ENCODE results near the gene MT1X. TPM values are rescaled to one million over a fixed set of nuclear protein-coding genes. Genes with fewer than 3 reads are reported as not detected.

Gene MT1X
- total and polyA plus RNA-seq, 2 experiments from 2014 or later, result 293 to 942 TPM

DNA sequence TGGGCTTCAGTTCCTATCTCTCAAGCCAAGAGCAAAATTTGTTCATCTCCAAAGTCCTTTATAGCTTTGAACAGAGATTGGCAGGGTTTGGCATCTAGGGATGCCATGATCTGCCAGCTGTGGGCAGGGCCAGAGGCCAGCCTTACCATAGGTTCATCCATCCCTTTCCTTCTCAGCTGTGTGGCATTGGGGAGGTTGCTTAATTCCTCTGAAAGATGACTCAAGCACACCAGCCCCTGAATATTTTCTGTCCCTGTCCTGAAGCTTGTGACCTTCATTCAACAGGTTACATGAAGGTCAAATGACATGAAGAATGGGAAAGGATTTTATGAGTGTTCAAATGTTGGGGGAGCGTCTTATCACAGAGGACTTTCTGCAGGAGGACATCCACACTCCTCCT lies 17.8 kb upstream of the MT1X start:
- H3K36me3 Mint-ChIP-seq (ENCODE audit: low read depth), result peaks cover 34% of the 10 kb centered on the region
- peaks cover 100% of the 10 kb centered on the region for H3K27me3 ChIP-seq (ENCODE audit: insufficient read depth)
- no peak for ATAC-seq
- no peak overlapping the region for H3K27ac ChIP-seq (ENCODE audit: low read depth)
- no peak overlapping the region for H3K4me3 Mint-ChIP-seq
- no peaks in the 10 kb centered on the region for H4K20me1 ChIP-seq (replicated peaks; ENCODE audit: insufficient read depth)
- no peaks in the 10 kb centered on the region; the same call in 1 of the 2 replicates for H3K79me2 ChIP-seq (replicated peaks; ENCODE audit: insufficient read depth)
- no peak for DNase-seq (ENCODE audit: low spot score)
- peaks cover 36% of the 10 kb centered on the region for H3K4me1 ChIP-seq (ENCODE audit: insufficient read depth)
- H3K36me3 ChIP-seq (ENCODE audit: insufficient read depth), result no peaks in the 10 kb centered on the region
- peaks cover 38% of the 10 kb centered on the region for H3K4me1 Mint-ChIP-seq
- H3K4me2 ChIP-seq, result no peak overlapping the region
- H3K27ac Mint-ChIP-seq, result no peak overlapping the region
- TF ChIP-seq CREB1 (CRISPR knock-in tag; IDR thresholded peaks at IDR 0.05; ENCODE audit: low read depth) (no peak), EZH2phosphoT487 (IDR thresholded peaks at IDR 0.05; ENCODE audit: unreplicated experiment) (no peak), ZNF114 (CRISPR knock-in tag; IDR thresholded peaks at IDR 0.05) (no peak), ZNF331 (CRISPR knock-in tag; IDR thresholded peaks at IDR 0.05; ENCODE audit: low read depth) (no peak), JUNB (IDR thresholded peaks at IDR 0.05; ENCODE audit: unreplicated experiment) (no peak), STAT1 (IDR thresholded peaks at IDR 0.05; ENCODE audit: unreplicated experiment) (no peak), EZH2 (IDR thresholded peaks at IDR 0.05; ENCODE audit: low read depth, unreplicated experiment) (no peak), NANOG (IDR thresholded peaks at IDR 0.05; ENCODE audit: borderline replicate concordance) (no peak), POLR2AphosphoS5 (IDR thresholded peaks at IDR 0.05; ENCODE audit: low read depth) (no peak)
- TF ChIP-seq, protein P1, sequence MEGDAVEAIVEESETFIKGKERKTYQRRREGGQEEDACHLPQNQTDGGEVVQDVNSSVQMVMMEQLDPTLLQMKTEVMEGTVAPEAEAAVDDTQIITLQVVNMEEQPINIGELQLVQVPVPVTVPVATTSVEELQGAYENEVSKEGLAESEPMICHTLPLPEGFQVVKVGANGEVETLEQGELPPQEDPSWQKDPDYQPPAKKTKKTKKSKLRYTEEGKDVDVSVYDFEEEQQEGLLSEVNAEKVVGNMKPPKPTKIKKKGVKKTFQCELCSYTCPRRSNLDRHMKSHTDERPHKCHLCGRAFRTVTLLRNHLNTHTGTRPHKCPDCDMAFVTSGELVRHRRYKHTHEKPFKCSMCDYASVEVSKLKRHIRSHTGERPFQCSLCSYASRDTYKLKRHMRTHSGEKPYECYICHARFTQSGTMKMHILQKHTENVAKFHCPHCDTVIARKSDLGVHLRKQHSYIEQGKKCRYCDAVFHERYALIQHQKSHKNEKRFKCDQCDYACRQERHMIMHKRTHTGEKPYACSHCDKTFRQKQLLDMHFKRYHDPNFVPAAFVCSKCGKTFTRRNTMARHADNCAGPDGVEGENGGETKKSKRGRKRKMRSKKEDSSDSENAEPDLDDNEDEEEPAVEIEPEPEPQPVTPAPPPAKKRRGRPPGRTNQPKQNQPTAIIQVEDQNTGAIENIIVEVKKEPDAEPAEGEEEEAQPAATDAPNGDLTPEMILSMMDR (conservative IDR thresholded peaks at IDR 0.05; ENCODE audit: low read depth in 2 of 2), result no peak
- TF ChIP-seq, protein P2, sequence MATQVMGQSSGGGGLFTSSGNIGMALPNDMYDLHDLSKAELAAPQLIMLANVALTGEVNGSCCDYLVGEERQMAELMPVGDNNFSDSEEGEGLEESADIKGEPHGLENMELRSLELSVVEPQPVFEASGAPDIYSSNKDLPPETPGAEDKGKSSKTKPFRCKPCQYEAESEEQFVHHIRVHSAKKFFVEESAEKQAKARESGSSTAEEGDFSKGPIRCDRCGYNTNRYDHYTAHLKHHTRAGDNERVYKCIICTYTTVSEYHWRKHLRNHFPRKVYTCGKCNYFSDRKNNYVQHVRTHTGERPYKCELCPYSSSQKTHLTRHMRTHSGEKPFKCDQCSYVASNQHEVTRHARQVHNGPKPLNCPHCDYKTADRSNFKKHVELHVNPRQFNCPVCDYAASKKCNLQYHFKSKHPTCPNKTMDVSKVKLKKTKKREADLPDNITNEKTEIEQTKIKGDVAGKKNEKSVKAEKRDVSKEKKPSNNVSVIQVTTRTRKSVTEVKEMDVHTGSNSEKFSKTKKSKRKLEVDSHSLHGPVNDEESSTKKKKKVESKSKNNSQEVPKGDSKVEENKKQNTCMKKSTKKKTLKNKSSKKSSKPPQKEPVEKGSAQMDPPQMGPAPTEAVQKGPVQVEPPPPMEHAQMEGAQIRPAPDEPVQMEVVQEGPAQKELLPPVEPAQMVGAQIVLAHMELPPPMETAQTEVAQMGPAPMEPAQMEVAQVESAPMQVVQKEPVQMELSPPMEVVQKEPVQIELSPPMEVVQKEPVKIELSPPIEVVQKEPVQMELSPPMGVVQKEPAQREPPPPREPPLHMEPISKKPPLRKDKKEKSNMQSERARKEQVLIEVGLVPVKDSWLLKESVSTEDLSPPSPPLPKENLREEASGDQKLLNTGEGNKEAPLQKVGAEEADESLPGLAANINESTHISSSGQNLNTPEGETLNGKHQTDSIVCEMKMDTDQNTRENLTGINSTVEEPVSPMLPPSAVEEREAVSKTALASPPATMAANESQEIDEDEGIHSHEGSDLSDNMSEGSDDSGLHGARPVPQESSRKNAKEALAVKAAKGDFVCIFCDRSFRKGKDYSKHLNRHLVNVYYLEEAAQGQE (IDR thresholded peaks at IDR 0.05; ENCODE audit: unreplicated experiment), result no peak
- TF ChIP-seq, protein P3, sequence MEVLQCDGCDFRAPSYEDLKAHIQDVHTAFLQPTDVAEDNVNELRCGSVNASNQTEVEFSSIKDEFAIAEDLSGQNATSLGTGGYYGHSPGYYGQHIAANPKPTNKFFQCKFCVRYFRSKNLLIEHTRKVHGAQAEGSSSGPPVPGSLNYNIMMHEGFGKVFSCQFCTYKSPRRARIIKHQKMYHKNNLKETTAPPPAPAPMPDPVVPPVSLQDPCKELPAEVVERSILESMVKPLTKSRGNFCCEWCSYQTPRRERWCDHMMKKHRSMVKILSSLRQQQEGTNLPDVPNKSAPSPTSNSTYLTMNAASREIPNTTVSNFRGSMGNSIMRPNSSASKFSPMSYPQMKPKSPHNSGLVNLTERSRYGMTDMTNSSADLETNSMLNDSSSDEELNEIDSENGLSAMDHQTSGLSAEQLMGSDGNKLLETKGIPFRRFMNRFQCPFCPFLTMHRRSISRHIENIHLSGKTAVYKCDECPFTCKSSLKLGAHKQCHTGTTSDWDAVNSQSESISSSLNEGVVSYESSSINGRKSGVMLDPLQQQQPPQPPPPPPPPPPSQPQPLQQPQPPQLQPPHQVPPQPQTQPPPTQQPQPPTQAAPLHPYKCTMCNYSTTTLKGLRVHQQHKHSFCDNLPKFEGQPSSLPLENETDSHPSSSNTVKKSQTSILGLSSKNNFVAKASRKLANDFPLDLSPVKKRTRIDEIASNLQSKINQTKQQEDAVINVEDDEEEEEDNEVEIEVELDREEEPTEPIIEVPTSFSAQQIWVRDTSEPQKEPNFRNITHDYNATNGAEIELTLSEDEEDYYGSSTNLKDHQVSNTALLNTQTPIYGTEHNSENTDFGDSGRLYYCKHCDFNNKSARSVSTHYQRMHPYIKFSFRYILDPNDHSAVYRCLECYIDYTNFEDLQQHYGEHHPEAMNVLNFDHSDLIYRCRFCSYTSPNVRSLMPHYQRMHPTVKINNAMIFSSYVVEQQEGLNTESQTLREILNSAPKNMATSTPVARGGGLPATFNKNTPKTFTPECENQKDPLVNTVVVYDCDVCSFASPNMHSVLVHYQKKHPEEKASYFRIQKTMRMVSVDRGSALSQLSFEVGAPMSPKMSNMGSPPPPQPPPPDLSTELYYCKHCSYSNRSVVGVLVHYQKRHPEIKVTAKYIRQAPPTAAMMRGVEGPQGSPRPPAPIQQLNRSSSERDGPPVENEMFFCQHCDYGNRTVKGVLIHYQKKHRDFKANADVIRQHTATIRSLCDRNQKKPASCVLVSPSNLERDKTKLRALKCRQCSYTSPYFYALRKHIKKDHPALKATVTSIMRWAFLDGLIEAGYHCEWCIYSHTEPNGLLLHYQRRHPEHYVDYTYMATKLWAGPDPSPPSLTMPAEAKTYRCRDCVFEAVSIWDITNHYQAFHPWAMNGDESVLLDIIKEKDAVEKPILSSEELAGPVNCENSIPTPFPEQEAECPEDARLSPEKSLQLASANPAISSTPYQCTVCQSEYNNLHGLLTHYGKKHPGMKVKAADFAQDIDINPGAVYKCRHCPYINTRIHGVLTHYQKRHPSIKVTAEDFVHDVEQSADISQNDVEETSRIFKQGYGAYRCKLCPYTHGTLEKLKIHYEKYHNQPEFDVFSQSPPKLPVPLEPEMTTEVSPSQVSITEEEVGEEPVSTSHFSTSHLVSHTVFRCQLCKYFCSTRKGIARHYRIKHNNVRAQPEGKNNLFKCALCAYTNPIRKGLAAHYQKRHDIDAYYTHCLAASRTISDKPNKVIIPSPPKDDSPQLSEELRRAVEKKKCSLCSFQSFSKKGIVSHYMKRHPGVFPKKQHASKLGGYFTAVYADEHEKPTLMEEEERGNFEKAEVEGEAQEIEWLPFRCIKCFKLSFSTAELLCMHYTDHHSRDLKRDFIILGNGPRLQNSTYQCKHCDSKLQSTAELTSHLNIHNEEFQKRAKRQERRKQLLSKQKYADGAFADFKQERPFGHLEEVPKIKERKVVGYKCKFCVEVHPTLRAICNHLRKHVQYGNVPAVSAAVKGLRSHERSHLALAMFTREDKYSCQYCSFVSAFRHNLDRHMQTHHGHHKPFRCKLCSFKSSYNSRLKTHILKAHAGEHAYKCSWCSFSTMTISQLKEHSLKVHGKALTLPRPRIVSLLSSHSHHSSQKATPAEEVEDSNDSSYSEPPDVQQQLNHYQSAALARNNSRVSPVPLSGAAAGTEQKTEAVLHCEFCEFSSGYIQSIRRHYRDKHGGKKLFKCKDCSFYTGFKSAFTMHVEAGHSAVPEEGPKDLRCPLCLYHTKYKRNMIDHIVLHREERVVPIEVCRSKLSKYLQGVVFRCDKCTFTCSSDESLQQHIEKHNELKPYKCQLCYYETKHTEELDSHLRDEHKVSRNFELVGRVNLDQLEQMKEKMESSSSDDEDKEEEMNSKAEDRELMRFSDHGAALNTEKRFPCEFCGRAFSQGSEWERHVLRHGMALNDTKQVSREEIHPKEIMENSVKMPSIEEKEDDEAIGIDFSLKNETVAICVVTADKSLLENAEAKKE (CRISPR knock-in tag; IDR thresholded peaks at IDR 0.05), result no peak
- TF ChIP-seq, protein P4, sequence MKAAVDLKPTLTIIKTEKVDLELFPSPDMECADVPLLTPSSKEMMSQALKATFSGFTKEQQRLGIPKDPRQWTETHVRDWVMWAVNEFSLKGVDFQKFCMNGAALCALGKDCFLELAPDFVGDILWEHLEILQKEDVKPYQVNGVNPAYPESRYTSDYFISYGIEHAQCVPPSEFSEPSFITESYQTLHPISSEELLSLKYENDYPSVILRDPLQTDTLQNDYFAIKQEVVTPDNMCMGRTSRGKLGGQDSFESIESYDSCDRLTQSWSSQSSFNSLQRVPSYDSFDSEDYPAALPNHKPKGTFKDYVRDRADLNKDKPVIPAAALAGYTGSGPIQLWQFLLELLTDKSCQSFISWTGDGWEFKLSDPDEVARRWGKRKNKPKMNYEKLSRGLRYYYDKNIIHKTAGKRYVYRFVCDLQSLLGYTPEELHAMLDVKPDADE (IDR thresholded peaks at IDR 0.05), result no peak
- H3K9me2 ChIP-seq (ENCODE audit: insufficient read depth), result no peaks in the 10 kb centered on the region
- peaks cover 3% of the 10 kb centered on the region; the same call in 1 of the 3 replicates for H3K9me3 Mint-ChIP-seq
- peaks cover 11% of the 10 kb centered on the region for H3F3A ChIP-seq (replicated peaks; ENCODE audit: low read depth)
- no peak overlapping the region for H3K4me3 ChIP-seq
- no peak overlapping the region for H2AFZ ChIP-seq
- H3K27me3 Mint-ChIP-seq (ENCODE audit: insufficient read depth, low read depth, poor library complexity), result peaks cover 98% of the 10 kb centered on the region
